ENCODE data around the gene ENO1. TPM values are rescaled to one million over a fixed set of nuclear protein-coding genes. Genes with fewer than 3 reads are reported as not detected.
"Not testable (repeated sequence)": the region's sequence is repeated elsewhere in the genome, so short reads cannot be mapped to it uniquely, and the experiment has no call there.

The ENO1 gene
- total and polyA plus RNA-seq, 2 experiments from 2014 or later = 910 to 1,831 TPM

DNA sequence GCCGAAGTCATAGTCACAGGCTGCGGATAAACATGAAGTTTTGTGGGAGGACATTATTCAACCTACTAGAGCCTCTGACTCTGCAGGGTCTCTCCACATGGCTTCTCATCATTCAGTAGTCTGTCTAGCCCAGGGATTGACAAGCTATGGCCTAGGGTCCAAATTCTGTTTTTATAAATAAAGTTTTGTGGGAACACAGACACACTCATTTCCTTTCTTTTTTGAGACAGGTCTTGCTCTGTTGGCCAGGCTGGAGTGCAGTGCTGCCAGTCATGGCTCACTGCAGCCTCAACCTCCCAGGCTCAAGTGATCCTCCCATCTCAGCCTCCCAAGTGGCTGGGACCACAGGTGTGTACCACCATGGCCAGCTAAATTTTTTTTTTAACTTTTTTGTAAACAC lies 8.1 kb upstream of the ENO1 start:
- H3K4me1 ChIP-seq (ENCODE audit: insufficient read depth) = no peaks in the 10 kb centered on the region
- H3K36me3 ChIP-seq (ENCODE audit: insufficient read depth) = no peaks in the 10 kb centered on the region
- Mint-ChIP-seq H3K4me1 (peaks cover 6% of the 10 kb centered on the region), H3K4me3 (no peak overlapping the region), H3K27me3 (ENCODE audit: insufficient read depth, low read depth, poor library complexity) (peaks cover 8% of the 10 kb centered on the region), H3K36me3 (ENCODE audit: low read depth) (no peaks in the 10 kb centered on the region), H3K27ac (no peak overlapping the region), H3K9me3 (no peaks in the 10 kb centered on the region)
- H3K79me2 ChIP-seq (replicated peaks; ENCODE audit: insufficient read depth) = no peaks in the 10 kb centered on the region
- ATAC-seq = no peak
- H3K27me3 ChIP-seq (ENCODE audit: insufficient read depth) = no peaks in the 10 kb centered on the region
- H3K4me3 ChIP-seq = no peak overlapping the region
- no peaks in the 10 kb centered on the region for H4K20me1 ChIP-seq (replicated peaks; ENCODE audit: insufficient read depth)
- H3K9me2 ChIP-seq (ENCODE audit: insufficient read depth) = no peaks in the 10 kb centered on the region
- DNase-seq (ENCODE audit: low spot score) = no peak
- no peak overlapping the region for H3K27ac ChIP-seq (ENCODE audit: low read depth)
- no peak overlapping the region for H3K4me2 ChIP-seq
- no peak overlapping the region for H2AFZ ChIP-seq
- H3F3A ChIP-seq (replicated peaks; ENCODE audit: low read depth) = no peaks in the 10 kb centered on the region
- TF ChIP-seq, protein P1, sequence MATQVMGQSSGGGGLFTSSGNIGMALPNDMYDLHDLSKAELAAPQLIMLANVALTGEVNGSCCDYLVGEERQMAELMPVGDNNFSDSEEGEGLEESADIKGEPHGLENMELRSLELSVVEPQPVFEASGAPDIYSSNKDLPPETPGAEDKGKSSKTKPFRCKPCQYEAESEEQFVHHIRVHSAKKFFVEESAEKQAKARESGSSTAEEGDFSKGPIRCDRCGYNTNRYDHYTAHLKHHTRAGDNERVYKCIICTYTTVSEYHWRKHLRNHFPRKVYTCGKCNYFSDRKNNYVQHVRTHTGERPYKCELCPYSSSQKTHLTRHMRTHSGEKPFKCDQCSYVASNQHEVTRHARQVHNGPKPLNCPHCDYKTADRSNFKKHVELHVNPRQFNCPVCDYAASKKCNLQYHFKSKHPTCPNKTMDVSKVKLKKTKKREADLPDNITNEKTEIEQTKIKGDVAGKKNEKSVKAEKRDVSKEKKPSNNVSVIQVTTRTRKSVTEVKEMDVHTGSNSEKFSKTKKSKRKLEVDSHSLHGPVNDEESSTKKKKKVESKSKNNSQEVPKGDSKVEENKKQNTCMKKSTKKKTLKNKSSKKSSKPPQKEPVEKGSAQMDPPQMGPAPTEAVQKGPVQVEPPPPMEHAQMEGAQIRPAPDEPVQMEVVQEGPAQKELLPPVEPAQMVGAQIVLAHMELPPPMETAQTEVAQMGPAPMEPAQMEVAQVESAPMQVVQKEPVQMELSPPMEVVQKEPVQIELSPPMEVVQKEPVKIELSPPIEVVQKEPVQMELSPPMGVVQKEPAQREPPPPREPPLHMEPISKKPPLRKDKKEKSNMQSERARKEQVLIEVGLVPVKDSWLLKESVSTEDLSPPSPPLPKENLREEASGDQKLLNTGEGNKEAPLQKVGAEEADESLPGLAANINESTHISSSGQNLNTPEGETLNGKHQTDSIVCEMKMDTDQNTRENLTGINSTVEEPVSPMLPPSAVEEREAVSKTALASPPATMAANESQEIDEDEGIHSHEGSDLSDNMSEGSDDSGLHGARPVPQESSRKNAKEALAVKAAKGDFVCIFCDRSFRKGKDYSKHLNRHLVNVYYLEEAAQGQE (IDR thresholded peaks at IDR 0.05; ENCODE audit: unreplicated experiment) = no peak
- TF ChIP-seq NANOG (IDR thresholded peaks at IDR 0.05; ENCODE audit: borderline replicate concordance) = no peak
- TF ChIP-seq, protein P2, sequence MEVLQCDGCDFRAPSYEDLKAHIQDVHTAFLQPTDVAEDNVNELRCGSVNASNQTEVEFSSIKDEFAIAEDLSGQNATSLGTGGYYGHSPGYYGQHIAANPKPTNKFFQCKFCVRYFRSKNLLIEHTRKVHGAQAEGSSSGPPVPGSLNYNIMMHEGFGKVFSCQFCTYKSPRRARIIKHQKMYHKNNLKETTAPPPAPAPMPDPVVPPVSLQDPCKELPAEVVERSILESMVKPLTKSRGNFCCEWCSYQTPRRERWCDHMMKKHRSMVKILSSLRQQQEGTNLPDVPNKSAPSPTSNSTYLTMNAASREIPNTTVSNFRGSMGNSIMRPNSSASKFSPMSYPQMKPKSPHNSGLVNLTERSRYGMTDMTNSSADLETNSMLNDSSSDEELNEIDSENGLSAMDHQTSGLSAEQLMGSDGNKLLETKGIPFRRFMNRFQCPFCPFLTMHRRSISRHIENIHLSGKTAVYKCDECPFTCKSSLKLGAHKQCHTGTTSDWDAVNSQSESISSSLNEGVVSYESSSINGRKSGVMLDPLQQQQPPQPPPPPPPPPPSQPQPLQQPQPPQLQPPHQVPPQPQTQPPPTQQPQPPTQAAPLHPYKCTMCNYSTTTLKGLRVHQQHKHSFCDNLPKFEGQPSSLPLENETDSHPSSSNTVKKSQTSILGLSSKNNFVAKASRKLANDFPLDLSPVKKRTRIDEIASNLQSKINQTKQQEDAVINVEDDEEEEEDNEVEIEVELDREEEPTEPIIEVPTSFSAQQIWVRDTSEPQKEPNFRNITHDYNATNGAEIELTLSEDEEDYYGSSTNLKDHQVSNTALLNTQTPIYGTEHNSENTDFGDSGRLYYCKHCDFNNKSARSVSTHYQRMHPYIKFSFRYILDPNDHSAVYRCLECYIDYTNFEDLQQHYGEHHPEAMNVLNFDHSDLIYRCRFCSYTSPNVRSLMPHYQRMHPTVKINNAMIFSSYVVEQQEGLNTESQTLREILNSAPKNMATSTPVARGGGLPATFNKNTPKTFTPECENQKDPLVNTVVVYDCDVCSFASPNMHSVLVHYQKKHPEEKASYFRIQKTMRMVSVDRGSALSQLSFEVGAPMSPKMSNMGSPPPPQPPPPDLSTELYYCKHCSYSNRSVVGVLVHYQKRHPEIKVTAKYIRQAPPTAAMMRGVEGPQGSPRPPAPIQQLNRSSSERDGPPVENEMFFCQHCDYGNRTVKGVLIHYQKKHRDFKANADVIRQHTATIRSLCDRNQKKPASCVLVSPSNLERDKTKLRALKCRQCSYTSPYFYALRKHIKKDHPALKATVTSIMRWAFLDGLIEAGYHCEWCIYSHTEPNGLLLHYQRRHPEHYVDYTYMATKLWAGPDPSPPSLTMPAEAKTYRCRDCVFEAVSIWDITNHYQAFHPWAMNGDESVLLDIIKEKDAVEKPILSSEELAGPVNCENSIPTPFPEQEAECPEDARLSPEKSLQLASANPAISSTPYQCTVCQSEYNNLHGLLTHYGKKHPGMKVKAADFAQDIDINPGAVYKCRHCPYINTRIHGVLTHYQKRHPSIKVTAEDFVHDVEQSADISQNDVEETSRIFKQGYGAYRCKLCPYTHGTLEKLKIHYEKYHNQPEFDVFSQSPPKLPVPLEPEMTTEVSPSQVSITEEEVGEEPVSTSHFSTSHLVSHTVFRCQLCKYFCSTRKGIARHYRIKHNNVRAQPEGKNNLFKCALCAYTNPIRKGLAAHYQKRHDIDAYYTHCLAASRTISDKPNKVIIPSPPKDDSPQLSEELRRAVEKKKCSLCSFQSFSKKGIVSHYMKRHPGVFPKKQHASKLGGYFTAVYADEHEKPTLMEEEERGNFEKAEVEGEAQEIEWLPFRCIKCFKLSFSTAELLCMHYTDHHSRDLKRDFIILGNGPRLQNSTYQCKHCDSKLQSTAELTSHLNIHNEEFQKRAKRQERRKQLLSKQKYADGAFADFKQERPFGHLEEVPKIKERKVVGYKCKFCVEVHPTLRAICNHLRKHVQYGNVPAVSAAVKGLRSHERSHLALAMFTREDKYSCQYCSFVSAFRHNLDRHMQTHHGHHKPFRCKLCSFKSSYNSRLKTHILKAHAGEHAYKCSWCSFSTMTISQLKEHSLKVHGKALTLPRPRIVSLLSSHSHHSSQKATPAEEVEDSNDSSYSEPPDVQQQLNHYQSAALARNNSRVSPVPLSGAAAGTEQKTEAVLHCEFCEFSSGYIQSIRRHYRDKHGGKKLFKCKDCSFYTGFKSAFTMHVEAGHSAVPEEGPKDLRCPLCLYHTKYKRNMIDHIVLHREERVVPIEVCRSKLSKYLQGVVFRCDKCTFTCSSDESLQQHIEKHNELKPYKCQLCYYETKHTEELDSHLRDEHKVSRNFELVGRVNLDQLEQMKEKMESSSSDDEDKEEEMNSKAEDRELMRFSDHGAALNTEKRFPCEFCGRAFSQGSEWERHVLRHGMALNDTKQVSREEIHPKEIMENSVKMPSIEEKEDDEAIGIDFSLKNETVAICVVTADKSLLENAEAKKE (CRISPR knock-in tag; IDR thresholded peaks at IDR 0.05) = no peak
- TF ChIP-seq STAT1 (IDR thresholded peaks at IDR 0.05; ENCODE audit: unreplicated experiment) = no peak
- no peak for TF ChIP-seq ZNF331 (CRISPR knock-in tag; IDR thresholded peaks at IDR 0.05; ENCODE audit: low read depth)
- TF ChIP-seq, protein P3, sequence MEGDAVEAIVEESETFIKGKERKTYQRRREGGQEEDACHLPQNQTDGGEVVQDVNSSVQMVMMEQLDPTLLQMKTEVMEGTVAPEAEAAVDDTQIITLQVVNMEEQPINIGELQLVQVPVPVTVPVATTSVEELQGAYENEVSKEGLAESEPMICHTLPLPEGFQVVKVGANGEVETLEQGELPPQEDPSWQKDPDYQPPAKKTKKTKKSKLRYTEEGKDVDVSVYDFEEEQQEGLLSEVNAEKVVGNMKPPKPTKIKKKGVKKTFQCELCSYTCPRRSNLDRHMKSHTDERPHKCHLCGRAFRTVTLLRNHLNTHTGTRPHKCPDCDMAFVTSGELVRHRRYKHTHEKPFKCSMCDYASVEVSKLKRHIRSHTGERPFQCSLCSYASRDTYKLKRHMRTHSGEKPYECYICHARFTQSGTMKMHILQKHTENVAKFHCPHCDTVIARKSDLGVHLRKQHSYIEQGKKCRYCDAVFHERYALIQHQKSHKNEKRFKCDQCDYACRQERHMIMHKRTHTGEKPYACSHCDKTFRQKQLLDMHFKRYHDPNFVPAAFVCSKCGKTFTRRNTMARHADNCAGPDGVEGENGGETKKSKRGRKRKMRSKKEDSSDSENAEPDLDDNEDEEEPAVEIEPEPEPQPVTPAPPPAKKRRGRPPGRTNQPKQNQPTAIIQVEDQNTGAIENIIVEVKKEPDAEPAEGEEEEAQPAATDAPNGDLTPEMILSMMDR (conservative IDR thresholded peaks at IDR 0.05; ENCODE audit: low read depth in 2 of 2) = no peak
- no peak for TF ChIP-seq POLR2AphosphoS5 (IDR thresholded peaks at IDR 0.05; ENCODE audit: low read depth)
- TF ChIP-seq JUNB (IDR thresholded peaks at IDR 0.05; ENCODE audit: unreplicated experiment) = no peak

DNA sequence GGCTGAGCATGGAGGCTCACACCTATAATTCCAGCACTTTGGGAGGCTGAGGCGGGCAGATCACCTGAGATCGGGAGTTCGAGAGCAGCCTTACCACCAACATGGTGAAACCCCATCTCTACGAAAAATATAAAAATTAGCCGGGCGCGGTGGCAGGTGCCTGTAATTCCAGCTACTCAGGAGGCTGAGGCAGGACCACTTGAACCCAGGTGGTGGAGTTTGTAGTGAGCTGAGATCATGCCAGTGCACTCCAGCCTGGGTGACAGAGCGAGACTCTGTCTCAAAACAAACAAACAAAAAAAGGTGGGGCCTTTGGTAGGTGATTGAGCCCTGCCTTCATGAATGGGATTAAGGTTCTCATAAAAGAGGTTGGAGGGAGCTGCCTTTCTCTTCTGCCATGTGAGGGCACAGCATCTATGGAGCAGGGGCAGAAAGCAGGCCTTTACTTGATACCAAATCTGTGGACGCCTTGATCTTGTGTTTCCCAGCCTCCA lies 7.6 kb upstream of the ENO1 start:
- not testable (repeated sequence) for H3K4me3 Mint-ChIP-seq; H4K20me1 ChIP-seq (replicated peaks; ENCODE audit: insufficient read depth); H3K4me3 ChIP-seq; H3K9me3 Mint-ChIP-seq; H3K36me3 Mint-ChIP-seq (ENCODE audit: low read depth); H3K79me2 ChIP-seq (replicated peaks; ENCODE audit: insufficient read depth); H3K27me3 Mint-ChIP-seq (ENCODE audit: insufficient read depth, low read depth, poor library complexity); DNase-seq (ENCODE audit: low spot score); H3F3A ChIP-seq (replicated peaks; ENCODE audit: low read depth); H3K36me3 ChIP-seq (ENCODE audit: insufficient read depth); ATAC-seq; H3K4me1 ChIP-seq (ENCODE audit: insufficient read depth); H2AFZ ChIP-seq; H3K27ac Mint-ChIP-seq; H3K4me1 Mint-ChIP-seq; H3K9me2 ChIP-seq (ENCODE audit: insufficient read depth); H3K27ac ChIP-seq (ENCODE audit: low read depth); H3K4me2 ChIP-seq; H3K27me3 ChIP-seq (ENCODE audit: insufficient read depth)
